UCSD-AML1 (cell line): ENCODE measurements around the gene SEH1L.
"Not testable (repeated sequence)": the region's sequence is repeated elsewhere in the genome, so short reads cannot be mapped to it uniquely, and the experiment has no call there.

Source experiments
- DNase-seq: peaks from one replicate; lab custom pipeline; 2025; ENCODE audit not compliant: unreplicated experiment; lab: John Stamatoyannopoulos, UW

Gene SEH1L

DNA sequence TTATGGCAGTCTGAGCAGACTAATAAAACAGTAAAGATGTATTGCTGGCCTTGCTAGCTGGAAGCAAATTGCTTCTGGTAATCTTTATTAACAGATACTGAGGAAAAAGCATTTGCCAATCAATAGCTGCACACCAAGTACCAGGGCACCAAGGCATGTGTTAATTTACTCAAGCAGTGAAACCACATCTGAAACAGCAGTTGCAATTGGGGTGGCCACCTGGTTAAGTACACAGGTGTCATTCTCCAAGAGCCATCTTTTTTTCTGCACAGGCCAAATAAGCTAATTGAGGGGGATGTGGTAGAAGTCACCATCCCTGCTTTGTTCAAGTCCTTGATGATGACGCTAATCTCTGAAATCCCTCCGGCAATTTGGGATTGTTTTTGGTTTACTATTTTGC is 8.6 kb upstream of the SEH1L start:
- DNase-seq: no peak

DNA sequence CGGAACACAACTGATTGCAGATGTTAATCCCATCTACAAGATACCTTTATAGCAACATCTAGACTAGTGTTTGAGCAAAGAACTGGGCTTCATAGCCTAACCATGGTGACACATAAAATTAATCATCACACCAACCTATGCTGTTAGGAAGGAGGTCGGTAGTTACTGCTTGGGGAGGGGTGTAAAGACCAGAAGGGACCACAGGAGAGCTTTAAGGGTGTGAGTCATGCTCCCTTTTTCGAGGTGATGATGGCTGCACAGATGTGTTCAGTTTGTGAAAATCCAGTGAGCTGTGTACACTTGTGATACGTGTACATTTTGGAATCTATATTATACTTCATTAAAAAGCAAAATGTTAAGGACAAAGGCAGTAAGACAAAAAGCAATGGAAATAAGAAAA is 4.6 kb upstream of the SEH1L start:
- DNase-seq: no peak

DNA sequence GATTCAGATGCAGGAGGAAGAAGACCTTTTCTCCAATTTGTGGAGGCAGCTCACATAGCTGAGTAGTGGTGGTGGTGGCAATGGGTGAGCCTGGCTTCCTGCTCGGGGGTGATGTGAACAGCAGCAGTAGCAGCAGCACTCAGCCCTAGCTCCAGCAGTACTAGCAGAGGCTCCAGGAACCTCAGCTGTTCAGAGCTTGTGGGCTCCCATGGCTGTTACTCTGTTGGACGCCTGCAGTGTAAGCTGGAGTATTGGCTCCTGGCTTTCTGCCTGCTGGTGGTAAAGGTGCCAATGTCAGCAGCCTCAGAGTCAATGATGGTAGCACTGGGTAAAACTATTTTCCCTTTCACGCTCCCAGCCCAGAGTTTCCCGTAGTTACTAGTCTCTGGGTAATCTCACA is 3.1 kb upstream of the SEH1L start:
- DNase-seq: peak; percentile 38

DNA sequence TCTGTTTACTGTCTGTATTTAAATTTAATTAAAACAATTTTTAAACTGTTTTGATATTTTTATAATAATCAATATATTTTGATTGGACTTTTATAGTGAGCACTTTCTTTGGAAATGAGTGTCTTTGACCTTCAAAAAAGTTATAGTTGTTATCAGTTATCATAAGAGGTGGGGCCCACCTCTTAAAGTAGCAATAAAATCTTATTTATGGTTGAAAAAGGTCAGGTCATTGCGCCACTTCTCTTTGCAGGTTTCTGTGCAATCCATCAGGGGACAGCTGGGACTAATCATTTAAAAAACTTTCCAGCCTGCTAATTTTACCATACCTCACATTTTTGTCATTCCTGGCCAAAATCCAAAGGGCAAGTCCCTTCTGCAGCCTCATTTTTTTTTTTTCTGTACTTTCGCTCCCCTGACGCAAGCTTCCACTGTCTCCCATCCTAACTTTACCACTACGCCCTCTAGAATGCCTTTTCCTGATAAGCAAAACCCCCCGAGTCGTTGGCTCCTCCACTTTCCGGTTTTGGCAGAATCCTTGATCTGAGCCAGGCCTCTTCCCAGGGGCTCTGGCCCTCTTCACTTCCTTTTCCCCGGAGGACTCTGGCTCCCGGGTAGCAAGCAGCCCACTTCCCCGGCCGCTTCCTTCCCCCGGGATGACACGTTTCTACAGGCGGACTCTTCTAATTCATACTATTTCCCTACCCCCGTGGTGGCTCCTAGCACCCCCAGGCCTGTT is 1.1 kb upstream of the SEH1L start:
- peak; percentile 71 for DNase-seq

DNA sequence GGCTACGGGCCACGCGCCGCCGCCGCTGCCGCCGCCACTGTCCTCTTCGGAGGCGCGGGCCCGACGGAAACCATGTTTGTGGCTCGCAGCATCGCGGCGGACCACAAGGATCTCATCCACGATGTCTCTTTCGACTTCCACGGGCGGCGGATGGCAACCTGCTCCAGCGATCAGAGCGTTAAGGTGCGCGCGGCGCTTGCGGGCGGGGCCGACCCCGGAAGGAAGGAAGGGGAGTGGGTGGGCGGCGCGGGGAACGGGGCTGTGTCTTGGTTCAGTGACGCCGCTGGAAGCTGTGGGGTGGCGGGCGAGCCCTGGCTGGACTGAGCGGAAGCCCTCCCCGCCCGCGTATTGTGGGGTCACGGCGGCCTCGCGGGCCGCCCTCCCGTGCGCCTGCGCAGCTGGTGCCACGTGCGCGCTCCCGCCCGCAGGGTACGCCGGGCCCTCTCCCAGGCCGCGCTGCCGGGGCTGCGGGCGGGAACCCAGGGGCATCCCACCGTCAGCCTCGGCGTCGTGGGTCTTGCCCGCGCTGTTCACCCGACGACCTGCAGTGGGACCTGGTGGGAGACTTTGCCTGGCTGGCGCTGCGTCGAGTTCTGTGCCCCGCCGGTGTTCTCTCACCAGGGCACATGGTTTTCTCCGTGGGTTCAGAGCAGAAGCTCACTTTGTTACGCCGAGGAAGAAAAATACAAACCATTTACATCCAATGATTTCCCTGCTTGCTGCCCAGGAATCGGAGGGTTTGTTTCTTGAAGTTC is 416 bp downstream of the SEH1L start:
- peak; percentile 98 for DNase-seq

DNA sequence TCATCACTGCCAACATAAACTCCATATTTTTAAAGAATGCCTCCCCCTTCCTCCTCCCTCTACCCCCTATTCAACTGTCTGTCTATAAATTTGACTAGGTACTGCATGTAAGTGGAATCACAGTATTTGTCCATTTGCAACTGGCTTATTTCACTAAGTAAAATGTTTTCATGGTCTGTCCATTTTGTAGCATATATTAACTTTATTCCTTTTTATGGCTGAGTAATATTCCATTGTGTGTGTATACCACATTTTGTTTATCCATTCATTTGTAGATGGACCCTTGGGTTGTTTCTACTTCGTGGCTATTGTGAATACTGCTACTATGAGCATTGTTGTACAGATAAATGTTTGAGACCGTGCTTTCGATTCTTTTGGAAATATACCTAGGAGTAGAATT is 10.7 kb downstream of the SEH1L start:
- no peak for DNase-seq

DNA sequence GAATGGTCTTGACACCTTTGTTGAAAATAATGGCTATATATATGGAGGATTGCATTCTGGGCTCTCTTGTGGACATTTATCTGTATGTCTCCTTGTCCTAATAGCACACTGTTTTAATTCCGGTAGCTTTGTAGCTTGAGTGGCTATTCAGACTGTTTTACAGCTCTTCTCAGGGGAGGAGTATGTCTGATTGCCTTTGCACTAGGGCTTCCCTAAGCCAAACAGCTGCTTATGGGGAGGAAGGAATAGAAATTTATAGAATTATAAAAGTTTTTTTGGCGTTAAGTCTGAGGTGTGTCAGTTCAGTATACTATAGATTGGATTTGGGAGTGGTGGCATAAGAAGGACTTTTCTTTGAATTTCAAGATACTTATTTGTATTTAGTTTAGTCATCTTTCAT is 12.6 kb downstream of the SEH1L start:
- DNase-seq: no peak

DNA sequence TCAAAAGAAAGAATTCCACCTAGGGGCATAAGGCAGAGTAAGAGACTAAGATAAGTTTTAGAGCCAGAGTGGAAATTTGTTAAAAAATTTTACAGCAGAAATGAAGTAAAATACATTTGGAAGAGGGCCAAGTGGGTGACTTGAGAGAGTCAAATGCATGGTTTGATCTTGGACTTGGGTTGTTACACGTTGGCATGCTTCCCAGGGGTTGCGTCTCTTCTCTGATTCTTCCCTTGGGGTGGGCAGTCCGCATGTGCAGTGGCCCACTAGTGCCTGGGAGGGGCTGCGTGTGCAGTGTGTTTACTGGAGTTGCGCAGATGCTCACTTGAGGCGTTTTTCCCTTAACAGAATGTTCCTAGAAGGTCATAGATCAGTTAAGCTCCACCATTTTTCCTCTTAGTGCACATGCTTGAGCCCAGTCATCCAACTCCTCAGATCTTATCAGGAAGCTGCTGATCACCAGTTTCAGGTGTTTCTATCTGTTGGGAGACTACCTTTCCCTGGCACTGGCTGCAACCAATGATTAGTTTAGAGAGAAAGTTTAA is 13.1 kb downstream of the SEH1L start:
- no peak for DNase-seq

DNA sequence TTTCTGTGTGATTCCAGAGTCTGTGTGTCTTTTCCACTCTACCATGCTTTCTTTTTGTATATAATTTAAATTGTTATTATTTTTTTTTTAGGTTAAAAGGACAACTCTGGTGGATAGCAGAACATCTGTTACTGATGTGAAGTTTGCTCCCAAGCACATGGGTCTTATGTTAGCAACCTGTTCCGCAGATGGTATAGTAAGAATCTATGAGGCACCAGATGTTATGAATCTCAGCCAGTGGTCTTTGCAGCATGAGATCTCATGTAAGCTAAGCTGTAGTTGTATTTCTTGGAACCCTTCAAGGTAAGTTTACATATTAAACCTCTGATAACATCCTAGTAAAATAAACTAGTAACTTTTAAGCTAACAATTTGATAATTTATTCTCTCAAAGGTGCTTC is 15.3 kb downstream of the SEH1L start:
- no peak for DNase-seq

DNA sequence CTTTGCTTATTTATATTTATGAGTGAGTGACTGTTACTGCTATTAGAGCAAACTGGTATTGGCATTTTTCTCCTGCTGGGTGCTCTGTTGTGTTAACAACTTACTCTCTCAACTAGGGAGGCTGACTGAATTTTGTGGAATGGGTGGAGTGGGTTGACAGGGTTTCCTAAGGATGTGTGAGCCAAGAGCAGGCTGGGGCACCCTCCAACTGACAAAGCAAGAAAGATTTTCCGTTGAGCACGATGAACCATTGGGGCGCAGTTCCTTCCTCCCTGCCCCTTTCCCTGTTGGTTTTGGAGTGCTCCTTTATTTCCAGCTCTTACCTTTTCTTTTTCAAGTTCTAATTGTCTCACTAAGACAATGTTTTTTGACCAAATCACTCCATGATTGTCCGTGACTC is 20.3 kb downstream of the SEH1L start:
- no peak for DNase-seq

DNA sequence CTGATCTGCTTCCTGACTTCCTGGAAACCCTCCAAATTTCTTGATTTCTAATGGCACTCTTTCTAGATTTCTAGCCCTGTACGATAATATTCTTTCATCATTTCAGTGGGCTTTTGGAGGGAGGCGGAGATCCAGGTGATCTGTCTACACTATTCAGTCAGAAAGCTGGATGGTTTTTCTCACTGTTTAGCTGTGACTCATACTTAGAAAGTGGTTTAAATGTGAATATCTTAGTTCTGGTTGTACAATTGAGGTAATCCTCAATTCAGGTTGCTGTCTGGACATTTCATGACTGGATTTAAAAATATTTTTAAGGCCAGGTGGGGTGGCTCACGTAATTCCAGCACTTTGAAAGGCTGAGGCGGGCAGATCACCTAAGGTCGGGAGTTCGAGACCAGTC is 20.8 kb downstream of the SEH1L start:
- DNase-seq: no peak

DNA sequence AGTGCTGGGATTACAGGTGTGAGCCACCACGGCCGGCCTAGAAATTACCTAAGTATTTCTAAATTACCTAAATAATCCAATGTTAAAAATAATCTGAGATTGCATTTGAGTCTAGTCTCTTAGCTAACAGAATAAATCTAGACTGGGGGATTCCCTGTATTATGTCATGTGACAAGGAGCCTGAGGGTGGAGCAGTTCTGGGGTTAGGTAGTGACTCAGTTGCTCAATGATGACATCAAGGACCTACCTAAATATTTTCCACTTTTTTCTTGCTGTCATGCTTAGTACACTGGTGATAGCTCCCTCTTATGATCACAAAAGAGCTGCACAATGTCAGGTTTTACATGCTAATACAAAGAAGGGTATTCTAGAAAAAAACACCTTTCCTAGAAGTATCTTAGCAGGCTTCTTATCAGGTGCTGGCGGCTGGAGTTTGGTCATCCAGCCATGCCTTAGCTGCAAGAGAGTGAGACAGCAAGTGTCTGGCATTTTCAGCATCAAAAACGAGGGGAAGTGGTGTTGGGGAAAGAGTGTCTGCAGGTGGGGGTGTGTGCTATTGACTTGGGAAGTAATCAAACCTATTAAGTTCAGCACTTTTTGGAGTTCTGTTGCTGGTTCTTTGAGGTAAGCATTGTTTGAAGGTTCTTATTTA is 25.9 kb downstream of the SEH1L start:
- no peak for DNase-seq

DNA sequence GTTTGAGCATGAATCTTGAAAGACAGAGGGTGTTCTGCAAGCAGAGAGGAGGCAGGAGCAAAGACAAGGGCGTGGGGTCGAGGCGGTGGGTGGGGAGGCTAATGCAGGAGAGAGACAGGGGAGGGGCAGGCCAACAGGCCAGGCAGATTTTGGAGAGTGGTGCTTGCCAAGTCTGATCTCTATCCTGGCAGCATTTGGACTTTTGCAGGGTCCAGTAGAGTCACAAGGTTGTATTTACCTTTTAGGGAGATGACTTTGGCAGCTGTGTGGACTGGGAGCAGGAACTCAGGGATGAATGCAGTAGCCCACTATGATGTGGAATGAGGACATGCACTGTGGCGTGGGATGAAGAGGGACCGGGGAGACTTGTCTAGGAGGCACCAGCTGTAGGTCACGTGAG is 27.7 kb downstream of the SEH1L start:
- no peak for DNase-seq

DNA sequence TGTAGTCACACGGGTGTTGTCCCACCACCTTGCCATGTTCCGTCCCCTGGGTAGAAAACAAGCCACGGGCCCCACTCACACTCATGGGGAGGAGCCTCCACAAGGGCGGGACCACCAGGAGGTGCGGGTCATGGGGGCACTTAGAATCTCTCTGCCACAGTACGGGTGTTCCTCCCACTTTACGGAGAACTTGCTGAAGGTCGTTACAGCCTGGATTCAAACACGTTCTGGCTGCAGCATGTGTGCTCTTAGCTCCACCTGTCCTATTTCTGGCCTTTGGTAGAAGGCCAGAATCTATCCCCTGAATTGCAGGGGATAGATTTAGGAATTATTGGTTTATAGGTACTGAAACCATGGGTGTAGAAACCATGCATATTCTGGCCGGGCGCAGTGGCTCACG is 28.5 kb downstream of the SEH1L start:
- DNase-seq: no peak

DNA sequence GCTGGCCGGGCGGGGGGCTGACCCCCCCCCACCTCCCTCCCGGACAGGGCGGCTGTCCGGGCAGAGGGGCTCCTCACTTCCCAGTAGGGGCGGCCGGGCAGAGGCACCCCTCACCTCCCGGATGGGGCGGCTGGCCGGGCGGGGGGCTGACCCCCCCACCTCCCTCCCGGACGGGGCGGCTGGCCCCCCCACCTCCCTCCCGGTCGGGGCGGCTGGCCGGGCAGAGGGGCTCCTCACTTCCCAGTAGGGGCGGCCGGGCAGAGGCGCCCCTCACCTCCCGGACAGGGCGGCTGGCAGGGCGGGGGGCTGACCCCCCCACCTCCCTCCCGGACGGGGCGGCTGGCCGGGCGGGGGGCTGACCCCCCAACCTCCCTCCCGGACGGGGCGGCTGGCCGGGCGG is 32.3 kb downstream of the SEH1L start:
- DNase-seq: not testable (repeated sequence)

DNA sequence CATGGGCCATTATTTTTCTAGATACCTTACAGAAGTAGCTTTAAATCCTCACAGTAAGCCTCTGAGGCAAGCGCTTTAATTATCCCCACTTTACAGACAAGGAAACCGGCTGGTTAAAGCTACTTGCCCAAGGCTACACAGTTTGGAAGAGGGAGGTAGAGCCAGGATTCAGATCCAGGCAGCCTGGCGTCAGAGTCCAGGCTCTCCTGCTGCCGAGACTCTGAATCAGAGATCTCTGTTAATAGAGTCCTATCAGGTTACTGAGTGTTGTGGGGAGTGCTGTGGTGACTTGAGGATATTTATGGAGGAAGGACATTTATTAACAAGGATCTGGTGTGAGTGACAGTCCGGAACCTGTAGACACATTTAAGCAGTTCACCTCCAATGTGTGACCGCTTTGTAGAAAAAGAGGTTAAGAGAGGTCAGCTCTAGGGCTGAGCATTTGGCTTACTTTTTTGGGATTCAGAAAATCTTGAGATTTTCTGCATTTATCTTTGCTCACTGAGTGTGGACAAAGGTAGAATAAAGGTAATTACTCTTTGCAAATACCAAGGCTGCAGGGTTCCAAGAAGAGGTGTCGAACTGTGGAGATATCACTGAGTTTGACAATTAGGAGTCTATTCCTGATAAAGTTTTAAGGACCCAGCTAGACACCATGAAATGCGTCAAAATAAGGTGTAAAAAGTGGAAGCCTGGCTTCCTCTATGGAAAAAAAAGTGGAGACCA is 41.7 kb downstream of the SEH1L start:
- DNase-seq: no peak

DNA sequence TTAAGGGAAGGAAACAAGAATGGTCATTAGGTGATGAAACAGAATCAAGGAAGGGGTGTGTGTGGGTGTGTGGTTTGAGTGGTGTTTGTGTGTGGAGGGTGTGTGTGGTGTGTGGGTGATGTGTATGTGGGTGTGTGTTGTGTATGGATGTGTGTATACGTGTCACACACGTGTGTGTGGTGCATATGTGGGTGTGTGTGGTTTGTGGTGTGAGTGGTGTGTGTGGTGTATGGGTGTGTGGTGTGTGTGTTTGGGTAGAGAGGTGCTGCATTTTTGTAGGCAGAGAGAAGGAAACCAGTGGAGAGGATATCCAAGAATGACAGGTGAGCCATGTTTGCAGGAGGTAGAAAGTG is 42.3 kb downstream of the SEH1L start:
- no peak for DNase-seq

DNA sequence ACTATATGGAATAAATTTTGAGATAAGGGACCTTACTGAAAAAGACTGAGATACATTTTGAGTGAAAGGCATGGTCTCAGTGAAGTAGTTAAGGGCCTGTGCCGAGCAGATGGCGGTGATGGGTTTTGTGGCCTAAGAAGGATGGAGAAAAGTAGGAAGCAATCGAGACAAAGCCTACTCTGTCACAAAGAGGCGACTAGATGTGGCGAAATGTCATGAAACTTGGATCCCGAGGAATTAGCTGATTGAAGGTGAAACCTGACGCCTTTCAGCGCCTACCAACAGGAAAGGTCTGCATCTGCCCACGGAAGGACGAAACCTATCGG is 42.8 kb downstream of the SEH1L start:
- DNase-seq: no peak

DNA sequence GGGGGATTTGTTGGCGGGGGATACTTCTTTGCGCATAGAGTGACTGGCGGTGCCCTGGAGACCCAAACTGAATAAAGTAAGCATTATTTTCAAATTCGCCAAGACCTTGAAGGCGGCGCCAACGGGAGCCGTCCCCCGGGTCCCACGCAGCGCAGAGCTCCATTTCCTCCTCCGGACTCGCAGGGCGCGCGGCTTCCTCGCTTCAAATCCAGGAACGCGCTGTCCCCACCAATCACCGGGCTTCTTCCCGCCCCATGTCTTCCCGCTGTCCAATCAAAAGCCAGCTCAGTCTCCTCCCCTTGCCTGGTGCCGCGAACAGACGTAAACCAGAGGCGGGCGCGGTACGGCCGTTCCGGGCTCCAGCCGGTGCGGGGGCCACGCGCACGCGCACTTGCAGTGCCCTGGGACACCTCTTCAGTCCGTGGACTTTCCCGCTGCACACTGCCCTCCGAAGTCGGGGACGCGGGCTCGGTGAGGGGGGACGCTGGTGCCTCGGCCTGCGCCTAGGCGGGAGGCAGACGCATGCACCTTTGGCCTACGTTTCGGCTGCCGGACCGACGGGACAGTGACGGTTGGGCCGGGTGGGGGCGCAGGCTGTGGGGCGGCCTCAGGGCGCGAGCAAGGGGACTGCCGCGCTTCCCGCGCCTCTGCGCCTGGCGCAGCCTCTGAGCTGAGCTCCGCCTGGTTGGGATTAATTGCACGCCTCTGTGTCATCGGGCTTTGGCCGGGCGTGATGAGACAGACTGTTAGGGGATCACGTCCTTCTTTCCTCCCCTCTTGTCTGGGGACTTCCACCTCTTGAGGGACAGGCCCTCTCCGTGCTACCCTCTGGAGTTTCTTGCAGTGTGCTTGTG is 43.4 kb downstream of the SEH1L start, which contains the start of gene CEP192:
Gene CEP192, plus strand, starts transcription at position 396 of the 854 bp plus-strand sequence. CDS start 8,063 bp downstream, outside the sequence.
- peak; percentile 98 for DNase-seq

DNA sequence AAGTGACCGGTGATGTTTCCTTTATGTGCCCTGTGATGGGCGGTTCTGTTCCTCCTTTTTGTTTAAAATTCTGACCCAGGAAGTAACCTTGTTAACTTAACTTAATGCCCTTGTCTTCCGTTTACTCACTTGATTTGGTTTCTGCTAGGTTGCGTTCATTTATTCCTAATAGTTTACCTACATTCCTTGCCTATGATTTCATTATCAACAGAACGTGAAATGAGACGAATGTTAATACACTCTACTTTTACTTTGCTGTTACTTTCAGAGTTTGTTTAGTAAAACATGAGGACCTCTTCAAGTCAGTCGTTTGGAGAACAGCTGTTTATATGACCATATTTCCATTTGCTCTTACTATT is 44.0 kb downstream of the SEH1L start:
- DNase-seq: no peak

DNA sequence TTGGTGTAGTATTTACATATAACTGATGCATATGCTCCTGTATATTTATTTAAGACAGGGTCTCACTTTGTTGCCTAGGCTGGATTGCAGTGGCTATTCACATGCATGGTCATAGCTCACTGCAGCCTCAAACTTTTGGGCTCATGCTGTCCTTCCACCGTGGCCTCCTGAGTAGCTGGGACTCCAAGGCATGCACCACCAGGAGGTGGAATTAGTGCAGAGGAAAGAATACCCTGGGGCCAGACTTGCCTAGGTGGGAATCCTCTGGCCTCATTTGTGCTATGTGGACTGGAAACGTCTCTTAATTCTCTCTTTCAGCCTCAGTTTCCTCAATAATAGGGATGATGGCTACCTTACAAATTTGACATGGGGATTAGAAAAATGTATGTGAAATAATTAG is 45.6 kb downstream of the SEH1L start:
- DNase-seq: no peak
